Kidney capillary endothelial cell (primary cell): ENCODE measurements around the gene HLTF.
"Not testable (repeated sequence)": the region's sequence is repeated elsewhere in the genome, so short reads cannot be mapped to it uniquely, and the experiment has no call there.

Experiments
- DNase-seq: peaks from one replicate; pipeline ENCODE4 v3.0.0-alpha.2; 2018; ENCODE audit warnings: low spot score

Gene HLTF

DNA sequence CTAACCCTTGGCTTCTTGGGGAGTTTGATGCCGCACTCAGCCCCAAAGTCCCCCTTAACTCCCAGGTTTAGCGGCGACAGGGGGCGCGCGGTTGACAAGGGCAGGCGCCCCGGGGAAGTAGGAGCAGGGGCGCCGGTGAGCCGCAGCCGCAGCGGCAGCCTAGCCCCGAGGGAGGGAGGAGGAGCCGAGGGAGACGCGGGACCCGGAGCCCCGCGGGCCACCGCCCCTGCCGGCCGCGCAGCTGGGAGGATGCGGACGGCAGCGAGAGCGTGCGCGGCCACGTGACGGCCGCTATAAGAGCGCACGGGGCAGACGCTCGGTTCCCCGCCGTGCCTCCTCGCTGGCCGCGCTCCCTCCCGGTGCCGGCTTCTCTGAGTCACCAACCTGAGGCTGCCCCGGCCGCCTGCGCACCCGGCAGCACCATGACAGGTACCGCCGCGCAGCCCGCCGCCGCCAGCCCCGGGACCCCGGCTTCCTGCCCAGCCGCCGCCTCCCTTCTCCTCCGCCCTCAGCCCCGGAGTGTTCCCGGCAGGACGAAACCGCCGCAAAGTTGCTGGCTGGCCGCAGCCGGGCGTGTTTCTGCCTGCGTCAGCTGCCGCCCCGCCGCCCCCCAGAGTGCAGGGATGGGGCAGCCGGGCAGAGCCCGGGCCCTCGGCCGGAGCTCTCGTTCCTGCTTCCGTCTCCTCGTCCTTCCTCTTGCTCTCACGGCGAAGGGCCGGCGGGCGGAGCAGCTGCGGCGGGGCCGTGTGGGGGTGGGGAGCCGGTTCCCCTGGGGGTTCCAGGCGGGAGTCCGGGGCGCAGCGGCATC lies 94.9 kb downstream of the HLTF start, which contains the start of gene GYG1:
Gene GYG1, plus strand, starts transcription at position 322 of the 808 bp plus-strand sequence. Its CDS starts 101 bp downstream, at position 423.
- peak; percentile 51 for DNase-seq

DNA sequence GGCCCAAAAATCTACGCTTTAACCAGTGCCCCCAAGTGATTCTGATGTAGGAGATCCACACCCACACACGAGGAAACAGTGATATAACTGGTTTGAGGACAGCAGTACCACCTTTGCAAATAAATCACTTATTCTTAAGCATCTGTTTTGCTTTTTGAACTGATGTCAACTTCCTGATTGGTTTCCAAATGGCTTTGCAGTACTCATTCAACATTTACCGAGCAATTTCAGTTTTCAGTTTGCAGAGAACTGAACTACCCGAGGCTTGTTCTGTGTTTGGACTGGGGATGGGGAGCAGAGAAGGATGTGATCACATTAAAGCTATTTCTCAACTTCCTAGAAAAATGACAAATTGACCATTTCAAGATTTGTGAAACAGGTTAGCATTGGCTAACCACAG lies 96.1 kb downstream of the HLTF start:
- no peak for DNase-seq

DNA sequence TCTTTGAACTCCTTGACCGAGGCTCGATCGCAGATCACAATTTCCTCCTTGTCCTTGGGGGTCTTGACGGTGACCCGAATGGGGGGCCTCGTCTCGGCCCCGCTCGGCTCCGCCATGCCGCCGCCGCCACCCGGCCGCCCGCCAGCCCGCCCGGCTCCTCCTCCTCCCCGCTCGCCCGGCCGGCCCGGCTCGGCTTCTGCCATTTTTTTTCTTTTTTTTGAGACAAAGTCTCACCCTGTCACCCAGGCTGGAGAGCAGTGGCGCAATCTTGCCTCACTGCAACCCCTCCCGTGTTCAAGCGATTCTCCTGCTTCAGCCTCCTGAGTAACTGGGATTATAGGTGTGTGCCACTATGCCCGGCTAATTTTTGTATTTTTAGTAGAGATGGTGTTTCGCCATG lies 98.8 kb downstream of the HLTF start:
- DNase-seq, result not testable (repeated sequence)

DNA sequence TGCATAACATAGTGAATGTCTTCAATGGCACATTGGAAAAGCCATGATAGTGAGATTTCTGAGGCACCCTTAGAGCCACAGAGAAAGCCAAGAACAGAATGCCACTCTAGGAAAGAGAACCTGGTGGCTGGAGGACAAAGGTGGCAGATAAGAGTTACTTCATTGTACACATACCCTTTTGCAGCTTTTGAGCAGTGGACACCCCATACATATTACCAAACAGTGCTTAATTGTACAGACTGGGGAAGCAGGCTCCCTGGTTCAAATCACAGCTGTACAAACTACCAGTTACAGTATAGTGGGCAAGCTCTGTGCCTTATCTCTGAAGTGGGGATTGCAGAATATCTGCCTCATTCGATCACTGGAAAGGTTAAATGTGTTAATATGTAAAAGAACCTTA lies 105.1 kb downstream of the HLTF start:
- DNase-seq, result no peak
